ENCODE data around the gene CLSTN1.

The CLSTN1 gene

DNA sequence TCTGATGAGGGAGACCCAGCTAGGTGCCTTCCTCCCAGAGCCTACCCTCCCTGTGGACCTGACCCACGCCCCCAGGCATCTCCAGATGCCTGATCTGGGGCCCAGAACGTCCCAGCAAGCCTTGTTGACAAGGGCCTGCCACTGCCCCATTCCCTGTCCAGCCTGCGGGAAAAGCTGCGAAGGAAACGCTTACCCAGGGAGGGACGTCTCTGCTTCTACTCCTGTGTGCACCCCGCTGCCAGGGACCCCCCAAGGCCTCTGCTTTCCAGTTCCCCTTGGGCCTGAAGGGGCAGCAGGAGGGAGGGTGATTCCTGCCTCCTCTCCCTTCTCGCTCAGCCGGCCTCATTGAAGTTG is 11.6 kb upstream of the CLSTN1 start:
- no peak overlapping the region for H3K4me3 ChIP-seq (ENCODE audit: low read depth, low read length)
- no peak for DNase-seq (ENCODE audit: low read depth, low spot score)
- in situ Hi-C loops (cut with HindIII; ENCODE audit: low sequenced_read_pairs) = no loop called here
- TF ChIP-seq, protein P1, sequence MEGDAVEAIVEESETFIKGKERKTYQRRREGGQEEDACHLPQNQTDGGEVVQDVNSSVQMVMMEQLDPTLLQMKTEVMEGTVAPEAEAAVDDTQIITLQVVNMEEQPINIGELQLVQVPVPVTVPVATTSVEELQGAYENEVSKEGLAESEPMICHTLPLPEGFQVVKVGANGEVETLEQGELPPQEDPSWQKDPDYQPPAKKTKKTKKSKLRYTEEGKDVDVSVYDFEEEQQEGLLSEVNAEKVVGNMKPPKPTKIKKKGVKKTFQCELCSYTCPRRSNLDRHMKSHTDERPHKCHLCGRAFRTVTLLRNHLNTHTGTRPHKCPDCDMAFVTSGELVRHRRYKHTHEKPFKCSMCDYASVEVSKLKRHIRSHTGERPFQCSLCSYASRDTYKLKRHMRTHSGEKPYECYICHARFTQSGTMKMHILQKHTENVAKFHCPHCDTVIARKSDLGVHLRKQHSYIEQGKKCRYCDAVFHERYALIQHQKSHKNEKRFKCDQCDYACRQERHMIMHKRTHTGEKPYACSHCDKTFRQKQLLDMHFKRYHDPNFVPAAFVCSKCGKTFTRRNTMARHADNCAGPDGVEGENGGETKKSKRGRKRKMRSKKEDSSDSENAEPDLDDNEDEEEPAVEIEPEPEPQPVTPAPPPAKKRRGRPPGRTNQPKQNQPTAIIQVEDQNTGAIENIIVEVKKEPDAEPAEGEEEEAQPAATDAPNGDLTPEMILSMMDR (IDR thresholded peaks at IDR 0.05; ENCODE audit: low read depth, low read length) = no peak

DNA sequence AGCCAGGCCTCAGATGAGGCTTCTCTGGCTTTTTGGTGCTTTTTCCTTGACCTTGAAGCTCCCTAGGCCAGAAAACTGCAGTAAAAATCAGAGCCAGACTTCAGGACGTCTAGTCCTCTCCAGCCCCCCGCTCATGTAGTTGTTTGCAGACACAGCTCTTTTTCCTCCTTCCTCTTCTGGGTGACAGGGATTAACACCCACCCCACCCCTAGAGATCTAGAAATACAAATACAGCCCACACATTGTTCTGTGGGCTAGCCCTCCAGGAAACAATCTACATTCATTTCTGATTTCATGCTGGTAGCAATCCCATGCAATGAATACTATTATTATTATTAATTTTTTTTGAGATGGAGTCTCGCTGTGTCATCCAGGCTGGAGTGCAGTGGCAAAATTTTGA is 9.9 kb upstream of the CLSTN1 start:
- no peak overlapping the region for H3K4me3 ChIP-seq (ENCODE audit: low read depth, low read length)
- DNase-seq (ENCODE audit: low read depth, low spot score) = no peak
- in situ Hi-C loops (cut with HindIII; ENCODE audit: low sequenced_read_pairs) = no loop called here
- TF ChIP-seq, protein P1 (IDR thresholded peaks at IDR 0.05; ENCODE audit: low read depth, low read length) = no peak

DNA sequence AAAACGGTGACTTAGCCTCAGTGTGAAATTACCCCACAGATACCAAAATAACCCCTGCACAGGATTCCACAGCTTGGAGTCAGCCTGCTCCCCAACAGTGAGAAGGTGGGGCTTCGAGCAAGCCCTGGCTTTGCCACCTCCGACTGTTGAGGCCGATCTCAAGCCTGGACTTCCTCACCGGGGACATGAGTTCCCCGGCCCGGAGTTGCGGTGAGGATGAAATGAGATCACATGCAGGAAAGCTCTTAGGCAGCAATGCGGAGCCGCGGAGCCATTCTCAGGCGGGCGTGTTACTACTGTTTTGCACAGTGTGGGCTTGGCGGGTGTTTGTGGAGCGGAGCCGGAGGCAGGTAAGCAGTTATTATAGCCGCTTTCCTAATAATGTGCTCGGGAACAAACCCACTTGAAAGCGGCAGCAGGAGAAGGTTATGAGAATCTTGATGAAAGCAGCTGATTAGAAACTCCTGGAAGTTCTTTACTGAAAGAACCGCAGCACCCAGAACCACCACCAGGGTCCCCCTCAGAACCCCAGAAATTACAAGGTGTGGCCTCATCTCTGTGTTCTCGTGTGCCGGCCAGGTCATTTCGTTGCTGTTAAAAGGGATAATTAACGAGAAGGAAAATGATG is 3.9 kb upstream of the CLSTN1 start:
- DNase-seq (ENCODE audit: low read depth, low spot score) = peak; percentile 55
- in situ Hi-C loops (cut with HindIII; ENCODE audit: low sequenced_read_pairs) = no loop called here
- H3K4me3 ChIP-seq (ENCODE audit: low read depth, low read length) = no peak overlapping the region
- TF ChIP-seq, protein P1 (IDR thresholded peaks at IDR 0.05; ENCODE audit: low read depth, low read length) = peak; percentile 48

DNA sequence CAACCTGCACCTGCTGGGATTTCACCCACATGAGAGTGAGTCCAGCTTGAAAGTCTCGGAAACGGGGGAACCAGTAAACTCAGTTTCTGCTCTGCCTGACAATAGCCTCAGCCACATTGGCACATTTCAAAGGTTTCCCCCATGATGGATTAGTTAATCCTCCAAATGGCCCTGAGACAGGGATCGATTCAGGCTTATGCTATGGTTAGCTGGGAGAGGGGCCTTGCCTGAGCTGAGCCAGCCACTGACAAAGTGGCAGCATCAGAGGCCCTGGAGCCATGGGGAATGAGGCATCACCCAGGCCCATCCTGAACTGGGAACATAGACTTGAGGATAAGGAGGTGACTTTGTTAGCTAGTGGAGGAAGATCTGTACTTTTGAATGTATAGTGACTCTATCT is 2.9 kb upstream of the CLSTN1 start:
- no peak for DNase-seq (ENCODE audit: low read depth, low spot score)
- TF ChIP-seq, protein P1 (IDR thresholded peaks at IDR 0.05; ENCODE audit: low read depth, low read length) = no peak
- H3K4me3 ChIP-seq (ENCODE audit: low read depth, low read length) = no peak overlapping the region
- in situ Hi-C loops (cut with HindIII; ENCODE audit: low sequenced_read_pairs) = no loop called here

DNA sequence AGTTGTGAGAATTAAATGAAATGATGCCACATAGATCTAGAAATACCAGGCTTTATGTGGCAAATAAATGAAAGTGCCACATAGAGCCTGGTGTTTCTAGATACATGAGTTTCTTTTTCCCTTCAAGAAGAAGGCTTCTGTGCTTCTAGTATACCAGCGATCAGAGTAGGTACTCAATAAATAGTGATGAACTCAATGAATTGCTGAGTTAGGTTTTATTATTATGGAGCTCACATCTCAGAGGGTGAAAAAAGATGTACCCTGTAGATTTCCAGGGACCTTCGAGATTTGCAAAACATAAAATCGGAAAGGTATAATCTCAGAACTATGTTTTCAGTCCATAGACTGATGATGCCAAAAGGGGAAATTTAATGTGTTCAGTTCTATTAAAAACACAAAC is 2.3 kb upstream of the CLSTN1 start:
- TF ChIP-seq, protein P1 (IDR thresholded peaks at IDR 0.05; ENCODE audit: low read depth, low read length) = no peak
- in situ Hi-C loops (cut with HindIII; ENCODE audit: low sequenced_read_pairs) = no loop called here
- no peak for DNase-seq (ENCODE audit: low read depth, low spot score)
- no peak overlapping the region for H3K4me3 ChIP-seq (ENCODE audit: low read depth, low read length)

DNA sequence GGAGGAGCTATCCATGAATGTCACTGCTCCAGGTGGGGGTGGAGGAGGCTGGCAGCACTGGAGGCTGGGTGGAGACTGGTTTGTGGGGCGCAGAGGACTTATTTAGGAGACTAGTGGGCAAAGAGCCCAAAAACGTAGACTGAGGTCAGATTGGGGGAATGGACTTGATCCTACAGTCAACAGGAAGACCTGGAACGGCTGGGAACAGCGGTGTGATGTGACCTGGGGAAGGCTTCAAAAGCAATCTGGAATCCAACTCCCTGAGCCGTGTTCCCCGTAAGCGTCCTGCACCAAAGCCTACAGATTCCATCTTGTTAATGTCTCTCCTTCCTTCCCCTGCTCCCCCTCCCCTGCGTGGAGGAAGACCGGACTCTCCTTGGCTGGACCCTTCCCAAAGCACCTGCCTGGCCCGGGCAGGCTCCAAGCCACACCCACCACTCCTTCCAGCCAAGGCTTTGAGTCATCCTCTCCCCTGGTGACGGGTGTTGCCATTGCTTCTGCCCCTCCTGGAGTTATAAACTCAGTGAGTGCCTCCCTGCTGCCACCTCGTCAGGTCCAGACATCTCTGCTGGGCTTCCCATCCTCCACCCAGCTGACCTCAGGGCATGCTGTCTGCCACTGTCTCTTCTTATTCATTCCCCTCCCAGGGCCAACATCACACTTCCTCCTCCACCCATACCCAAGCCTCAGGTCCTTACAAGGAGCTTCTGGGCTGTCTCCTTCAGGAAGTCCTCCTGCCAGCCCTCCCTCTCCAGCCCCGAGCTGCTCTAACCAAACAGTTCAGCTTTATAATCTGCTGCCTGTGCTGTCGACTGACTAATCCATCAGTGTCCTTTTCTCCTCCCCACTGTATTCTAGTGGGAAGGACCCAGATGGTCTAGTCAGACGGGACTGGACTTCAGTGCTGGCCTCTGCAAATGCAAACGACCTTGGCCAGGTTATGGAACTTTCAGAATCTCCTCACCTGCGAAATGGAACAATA is 1.6 kb upstream of the CLSTN1 start:
- TF ChIP-seq, protein P1 (IDR thresholded peaks at IDR 0.05; ENCODE audit: low read depth, low read length) = no peak
- in situ Hi-C loops (cut with HindIII; ENCODE audit: low sequenced_read_pairs) = no loop called here
- H3K4me3 ChIP-seq (ENCODE audit: low read depth, low read length) = no peak overlapping the region
- DNase-seq (ENCODE audit: low read depth, low spot score) = peak; percentile 80
